Natural killer cell (primary cell): Measurements from ENCODE around the gene SV2B. TPM values are rescaled to one million over a fixed set of nuclear protein-coding genes. Genes with fewer than 3 reads are reported as not detected.

ENCODE experiments used
- ATAC-seq, 3 donors: fragments of 150-1000 bp in 2 of 3; fragments of 200-7000 bp in 1 of 3; cut with Tn5 transposase; 1 replicate in 1 of 3; 2 replicates in 2 of 3; pipeline ENCODE4 v1.10.0; 2021; ENCODE audit warnings: mild to moderate bottlenecking in 2 of 3, moderate library complexity in 2 of 3
- DNase-seq, 2 donors: peaks; one replicate each; pipeline versions ENCODE4 v3.0.0 to v3.0.0-alpha.2; 2013 to 2021; ENCODE audit warnings: mixed read lengths in 1 of 2
- H3K27ac ChIP-seq: one replicate; pipeline ENCODE4 v1.5.1; 2013; ENCODE audit warnings: mild to moderate bottlenecking, low read length
- H3K27me3 ChIP-seq: one replicate; pipeline ENCODE4 v1.6.1; 2013; ENCODE audit warnings: low read length; ENCODE audit not compliant: control insufficient read depth, insufficient read depth
- H3K36me3 ChIP-seq: one replicate; pipeline ENCODE4 v1.6.1; 2013; ENCODE audit warnings: low read length; ENCODE audit not compliant: control insufficient read depth, insufficient read depth
- H3K4me1 ChIP-seq: one replicate; pipeline ENCODE4 v1.6.1; 2013; ENCODE audit warnings: low read length; ENCODE audit not compliant: control insufficient read depth, insufficient read depth
- H3K4me3 ChIP-seq: one replicate; pipeline ENCODE4 v1.5.1; 2013; ENCODE audit warnings: low read length
- H3K9me3 ChIP-seq: one replicate; pipeline ENCODE4 v1.6.1; 2013; ENCODE audit warnings: low read length; ENCODE audit not compliant: control insufficient read depth, insufficient read depth
- H3K27ac Mint-ChIP-seq, 2 donors: one replicate each; pipeline ENCODE4 v1.8.0; 2022; ENCODE audit warnings: mild to moderate bottlenecking in 2 of 2, mixed read lengths in 2 of 2, moderate library complexity in 1 of 2
- H3K27me3 Mint-ChIP-seq, 2 donors: one replicate each; pipeline ENCODE4 v1.8.0; 2022; ENCODE audit warnings: low read depth in 2 of 2, mixed read lengths in 2 of 2
- H3K36me3 Mint-ChIP-seq: one replicate; pipeline ENCODE4 v1.8.0; 2022; ENCODE audit warnings: mixed read lengths
- H3K4me1 Mint-ChIP-seq, 2 donors: one replicate each; pipeline ENCODE4 v1.8.0; 2022; ENCODE audit warnings: mixed read lengths in 2 of 2
- H3K4me3 Mint-ChIP-seq: one replicate; pipeline ENCODE4 v1.8.0; 2022; ENCODE audit warnings: mild to moderate bottlenecking, moderate library complexity, mixed read lengths
- H3K9me3 Mint-ChIP-seq, 2 donors: one replicate each; pipeline ENCODE4 v1.8.0; 2022; ENCODE audit warnings: mixed read lengths in 2 of 2
- WGBS: methylation state at CpG from one replicate; pipeline ENCODE4 v1.1.7; 2013; ENCODE audit warnings: missing lambda C conversion rate; ENCODE audit not compliant: insufficient coverage; 5-methylcytosine and 5-hydroxymethylcytosine counted together
- intact Hi-C: fragments of 100-400 bp; cut with micrococcal nuclease; formaldehyde crosslinking; loops from one replicate; pipeline ENCODE4 v1.14.2; 2022
- total RNA-seq, 4 donors: library from RNA; stranded (reverse); fragments of 120-200 nt in 1 of 4; gene quantifications; one replicate each; pipeline versions ENCODE4 v1.2.3 to v1.2.4, GENCODE V29; 2013 to 2022
- TF ChIP-seq, protein P1 (sequence below): fragments of 200-600 bp; IDR thresholded peaks from one replicate; pipeline ENCODE4 v1.8.0; 2022; ENCODE audit warnings: antibody characterized with exemption

SV2B gene
- total RNA-seq, 3 donors from 2014 or later (not counting 1 experiment from before 2014, with no cell fraction given) = not detected

DNA sequence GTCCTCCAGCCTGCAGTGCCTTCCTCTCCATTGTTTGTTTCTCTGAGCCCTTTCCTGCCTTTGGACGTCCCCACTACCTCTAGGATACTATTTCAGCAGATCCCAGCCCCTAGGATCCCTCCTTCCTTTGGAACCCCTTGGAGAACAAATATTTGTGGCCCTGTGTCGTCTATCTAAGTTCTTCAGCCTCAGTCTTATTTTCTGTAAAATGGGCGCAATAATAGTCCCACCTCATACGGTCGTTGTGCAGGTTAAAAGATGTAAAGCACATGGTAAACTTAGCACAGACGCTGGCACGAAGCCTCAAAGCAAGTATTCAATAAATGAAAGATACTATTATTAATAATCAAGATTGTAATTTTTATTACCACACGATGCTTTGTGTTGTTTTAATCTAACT lies 122.0 kb downstream of the SV2B start:
- 83% methylated on average over 5 of the region's 8 CpGs for WGBS

DNA sequence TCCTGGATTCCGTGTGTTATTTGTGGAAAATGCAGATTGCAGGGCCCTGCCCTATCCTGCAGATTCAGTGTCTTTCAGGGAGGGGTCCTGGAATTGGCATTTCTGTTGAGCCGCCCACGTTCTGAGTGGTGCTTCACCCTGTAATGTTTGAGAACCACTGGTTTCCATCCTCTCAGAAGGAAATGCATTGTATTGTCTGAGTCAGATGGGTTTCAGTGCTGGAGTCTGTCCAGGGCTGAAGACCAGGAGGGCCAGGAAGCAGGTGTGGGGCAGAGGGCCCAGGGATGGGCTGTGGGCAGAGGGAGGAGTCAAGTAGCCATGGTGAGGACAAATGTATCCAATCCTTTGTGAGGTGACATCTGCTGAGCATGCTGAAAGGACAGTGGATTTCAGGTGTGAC lies 123.8 kb downstream of the SV2B start:
- Histone ChIP-seq H3K9me3 (no peaks in the 10 kb centered on the region), H3K36me3 (no peaks in the 10 kb centered on the region), H3K4me3 (no peak overlapping the region), H3K4me1 (no peaks in the 10 kb centered on the region), H3K27ac (no peak overlapping the region), H3K27me3 (no peaks in the 10 kb centered on the region)
- Mint-ChIP-seq H3K36me3 (no peaks in the 10 kb centered on the region), H3K9me3 (no peaks in the 10 kb centered on the region), H3K4me3 (no peak overlapping the region), H3K27me3 (peaks cover 26 to 54% of the 10 kb centered on the region in 2 donors), H3K27ac (no peak overlapping the region), H3K4me1 (no peaks in the 10 kb centered on the region)
- ATAC-seq (no peak), DNase-seq (no peak)
- TF ChIP-seq, protein P1, sequence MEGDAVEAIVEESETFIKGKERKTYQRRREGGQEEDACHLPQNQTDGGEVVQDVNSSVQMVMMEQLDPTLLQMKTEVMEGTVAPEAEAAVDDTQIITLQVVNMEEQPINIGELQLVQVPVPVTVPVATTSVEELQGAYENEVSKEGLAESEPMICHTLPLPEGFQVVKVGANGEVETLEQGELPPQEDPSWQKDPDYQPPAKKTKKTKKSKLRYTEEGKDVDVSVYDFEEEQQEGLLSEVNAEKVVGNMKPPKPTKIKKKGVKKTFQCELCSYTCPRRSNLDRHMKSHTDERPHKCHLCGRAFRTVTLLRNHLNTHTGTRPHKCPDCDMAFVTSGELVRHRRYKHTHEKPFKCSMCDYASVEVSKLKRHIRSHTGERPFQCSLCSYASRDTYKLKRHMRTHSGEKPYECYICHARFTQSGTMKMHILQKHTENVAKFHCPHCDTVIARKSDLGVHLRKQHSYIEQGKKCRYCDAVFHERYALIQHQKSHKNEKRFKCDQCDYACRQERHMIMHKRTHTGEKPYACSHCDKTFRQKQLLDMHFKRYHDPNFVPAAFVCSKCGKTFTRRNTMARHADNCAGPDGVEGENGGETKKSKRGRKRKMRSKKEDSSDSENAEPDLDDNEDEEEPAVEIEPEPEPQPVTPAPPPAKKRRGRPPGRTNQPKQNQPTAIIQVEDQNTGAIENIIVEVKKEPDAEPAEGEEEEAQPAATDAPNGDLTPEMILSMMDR = no peak
- 76% methylated on average over 3 of the region's 3 CpGs for whole genome bisulfite sequencing
- intact Hi-C loops = no loop called here

More for the DNA sequence above, 122.0 kb downstream of the SV2B start:
- ATAC-seq (no peak), DNase-seq (no peak)
- H3K27ac Mint-ChIP-seq = no peak overlapping the region
- intact Hi-C loops = no loop called here
- no peaks in the 10 kb centered on the region for H3K9me3 Mint-ChIP-seq
- no peaks in the 10 kb centered on the region for H3K9me3 ChIP-seq
- TF ChIP-seq, protein P1 = no peak
- no peaks in the 10 kb centered on the region for H3K4me1 Mint-ChIP-seq
- no peaks in the 10 kb centered on the region for H3K36me3 Mint-ChIP-seq
- no peaks in the 10 kb centered on the region for H3K4me1 ChIP-seq
- no peaks in the 10 kb centered on the region for H3K36me3 ChIP-seq
- H3K27me3 ChIP-seq = no peaks in the 10 kb centered on the region
- H3K4me3 Mint-ChIP-seq = no peak overlapping the region
- no peak overlapping the region for H3K4me3 ChIP-seq
- no peak overlapping the region for H3K27ac ChIP-seq
- H3K27me3 Mint-ChIP-seq = peaks cover 26 to 55% of the 10 kb centered on the region in 2 donors

DNA sequence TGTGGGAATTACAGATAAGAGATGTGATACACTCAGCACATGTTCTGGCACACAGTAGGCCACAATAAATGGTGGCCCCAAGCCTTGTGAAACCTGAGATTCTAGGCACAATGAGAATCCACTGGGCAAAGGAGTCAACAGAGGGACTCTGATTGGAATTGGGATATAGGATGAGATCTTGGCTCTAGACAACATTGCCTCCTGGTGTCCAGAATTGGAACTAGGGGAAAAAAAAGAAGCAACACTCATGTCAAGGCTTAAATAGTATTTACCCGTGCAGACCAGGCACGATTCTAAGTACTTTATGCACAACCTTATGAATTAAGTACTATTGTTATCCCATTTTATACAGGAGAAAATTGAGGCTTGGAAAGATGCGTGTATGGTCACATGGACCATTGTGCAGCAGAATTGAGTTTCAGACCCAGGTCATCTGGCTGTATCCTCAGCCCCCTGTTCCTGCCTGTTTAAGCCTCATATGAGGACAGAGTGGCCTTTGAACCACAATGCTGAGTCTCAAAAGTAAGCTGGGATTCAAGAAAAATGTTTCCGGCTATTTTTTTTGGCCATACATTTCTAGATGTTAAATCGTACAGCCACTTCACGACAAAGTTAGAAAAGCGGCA lies 124.8 kb downstream of the SV2B start:
- Mint-ChIP-seq H3K36me3 (no peaks in the 10 kb centered on the region), H3K27ac (no peak overlapping the region), H3K9me3 (no peaks in the 10 kb centered on the region), H3K27me3 (peaks cover 21 to 51% of the 10 kb centered on the region in 2 donors), H3K4me3 (no peak overlapping the region), H3K4me1 (no peaks in the 10 kb centered on the region)
- TF ChIP-seq, protein P1 = peak; percentile 50
- Histone ChIP-seq H3K4me3 (no peak overlapping the region), H3K36me3 (no peaks in the 10 kb centered on the region), H3K9me3 (no peaks in the 10 kb centered on the region), H3K27me3 (no peaks in the 10 kb centered on the region), H3K27ac (no peak overlapping the region), H3K4me1 (no peaks in the 10 kb centered on the region)
- 81% methylated on average over 5 of the region's 7 CpGs for WGBS
- no peak for ATAC-seq
- intact Hi-C loops = no loop called here
- DNase-seq = peak in 1 of 2 donors; percentile 31

DNA sequence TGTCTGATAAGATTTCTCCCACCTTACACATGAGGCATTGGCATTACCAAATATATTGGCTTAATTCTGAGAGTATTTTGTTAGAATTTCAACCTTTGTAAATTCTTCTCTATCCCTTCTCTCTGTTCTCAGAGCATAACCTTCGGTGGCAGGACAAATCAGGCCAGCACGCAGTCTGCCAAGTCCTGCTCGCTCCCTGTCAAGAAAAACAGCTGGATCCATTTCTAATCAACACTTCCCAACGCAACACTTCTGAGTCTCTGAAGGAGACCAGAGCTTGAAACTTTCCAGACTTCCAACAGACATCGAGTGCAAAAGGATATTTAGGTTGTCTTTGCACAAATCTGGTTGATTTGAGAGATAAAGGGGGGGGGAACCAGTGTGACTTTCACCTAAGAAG lies 125.7 kb downstream of the SV2B start:
- WGBS = 87% methylated on average over 4 of the region's 5 CpGs
- Mint-ChIP-seq H3K4me3 (no peak overlapping the region), H3K27ac (no peak overlapping the region), H3K9me3 (no peaks in the 10 kb centered on the region), H3K27me3 (peaks cover 24 to 51% of the 10 kb centered on the region in 2 donors), H3K4me1 (no peaks in the 10 kb centered on the region), H3K36me3 (no peaks in the 10 kb centered on the region)
- no peak for ATAC-seq
- Histone ChIP-seq H3K27ac (no peak overlapping the region), H3K36me3 (no peaks in the 10 kb centered on the region), H3K9me3 (no peaks in the 10 kb centered on the region), H3K27me3 (no peaks in the 10 kb centered on the region), H3K4me3 (no peak overlapping the region), H3K4me1 (no peaks in the 10 kb centered on the region)
- no peak for DNase-seq
- intact Hi-C loops = no loop called here
- TF ChIP-seq, protein P1 = no peak
